ENCODE data around the gene POU2AF3.

- TF ChIP-seq CTCF (optimal IDR thresholded peaks at IDR 0.05 in 1 of 3, IDR thresholded peaks at IDR 0.05 in 1 of 3, conservative IDR thresholded peaks at IDR 0.05 in 1 of 3; ENCODE audit: extremely low read depth in 1 of 3, insufficient read depth in 2 of 3, low read length in 3 of 3) (no peak), EZH2 (IDR thresholded peaks at IDR 0.05; ENCODE audit: low read length) (no peak)
Measured at GRCh38 chr11:111291764-111292163, 6.6 kb upstream of the POU2AF3 start.

Measured in keratinocyte (primary cell).